ENCODE data around the gene AKTIP. TPM values are rescaled to one million over a fixed set of nuclear protein-coding genes. Genes with fewer than 3 reads are reported as not detected.

AKTIP gene
- total RNA-seq, 1 experiment from 2014 or later: 17.6 TPM

- no peaks in the 10 kb centered on the region for H3K36me3 ChIP-seq (replicated peaks; ENCODE audit: control insufficient read depth, insufficient read depth, low read length)
- no peak for DNase-seq
- no peaks in the 10 kb centered on the region for H3K27me3 ChIP-seq (ENCODE audit: control insufficient read depth, insufficient read depth, low read length)
- no peak overlapping the region for H3K4me3 ChIP-seq (ENCODE audit: insufficient read depth, low read depth, low read length)
These were observed 3.2 kb upstream of the AKTIP start for GRCh38 chr16:53506254-53506653.

GRCh38 chr16:53504665-53505064, 1.7 kb upstream of the AKTIP start:
- Histone ChIP-seq H3K36me3 (replicated peaks; ENCODE audit: control insufficient read depth, insufficient read depth, low read length) (no peaks in the 10 kb centered on the region), H3K4me3 (ENCODE audit: insufficient read depth, low read depth, low read length) (no peak overlapping the region), H3K27me3 (ENCODE audit: control insufficient read depth, insufficient read depth, low read length) (no peaks in the 10 kb centered on the region)
- no peak for DNase-seq

- DNase-seq: no peak
- Histone ChIP-seq H3K36me3 (replicated peaks; ENCODE audit: control insufficient read depth, insufficient read depth, low read length) (no peaks in the 10 kb centered on the region; the same call in 1 of the 2 replicates), H3K4me3 (ENCODE audit: insufficient read depth, low read depth, low read length) (peak overlapping the region; percentile 69), H3K27me3 (ENCODE audit: control insufficient read depth, insufficient read depth, low read length) (no peaks in the 10 kb centered on the region)
These were observed 1.1 kb upstream of the AKTIP start for GRCh38 chr16:53503991-53504663.

GRCh38 chr16:53503270-53503923, 388 bp upstream of the AKTIP start:
- peak overlapping the region; percentile 82 for H3K4me3 ChIP-seq (ENCODE audit: insufficient read depth, low read depth, low read length)
- peak; percentile 98 for DNase-seq
- no peaks in the 10 kb centered on the region; the same call in 1 of the 2 replicates for H3K36me3 ChIP-seq (replicated peaks; ENCODE audit: control insufficient read depth, insufficient read depth, low read length)
- no peaks in the 10 kb centered on the region for H3K27me3 ChIP-seq (ENCODE audit: control insufficient read depth, insufficient read depth, low read length)

GRCh38 chr16:53501216-53501859, 1.7 kb downstream of the AKTIP start:
- DNase-seq: no peak
- no peaks in the 10 kb centered on the region; the same call in 1 of the 2 replicates for H3K36me3 ChIP-seq (replicated peaks; ENCODE audit: control insufficient read depth, insufficient read depth, low read length)
- no peak overlapping the region for H3K4me3 ChIP-seq (ENCODE audit: insufficient read depth, low read depth, low read length)
- no peaks in the 10 kb centered on the region for H3K27me3 ChIP-seq (ENCODE audit: control insufficient read depth, insufficient read depth, low read length)

GRCh38 chr16:53498984-53499383, 4.0 kb downstream of the AKTIP start:
- peaks cover 8% of the 10 kb centered on the region for H3K36me3 ChIP-seq (replicated peaks; ENCODE audit: control insufficient read depth, insufficient read depth, low read length)
- H3K27me3 ChIP-seq (ENCODE audit: control insufficient read depth, insufficient read depth, low read length): no peaks in the 10 kb centered on the region
- no peak for DNase-seq
- no peak overlapping the region for H3K4me3 ChIP-seq (ENCODE audit: insufficient read depth, low read depth, low read length)

GRCh38 chr16:53495325-53495724, 7.7 kb downstream of the AKTIP start:
- no peaks in the 10 kb centered on the region for H3K27me3 ChIP-seq (ENCODE audit: control insufficient read depth, insufficient read depth, low read length)
- DNase-seq: peak; percentile 42
- H3K4me3 ChIP-seq (ENCODE audit: insufficient read depth, low read depth, low read length): no peak overlapping the region
- H3K36me3 ChIP-seq (replicated peaks; ENCODE audit: control insufficient read depth, insufficient read depth, low read length): peaks cover 14% of the 10 kb centered on the region

- no peaks in the 10 kb centered on the region for H3K27me3 ChIP-seq (ENCODE audit: control insufficient read depth, insufficient read depth, low read length)
- no peak overlapping the region for H3K4me3 ChIP-seq (ENCODE audit: insufficient read depth, low read depth, low read length)
- no peak for DNase-seq
- H3K36me3 ChIP-seq (replicated peaks; ENCODE audit: control insufficient read depth, insufficient read depth, low read length): peaks cover 15% of the 10 kb centered on the region
These were observed 8.4 kb downstream of the AKTIP start for GRCh38 chr16:53494636-53495035.

- no peak for DNase-seq
- Histone ChIP-seq H3K4me3 (ENCODE audit: insufficient read depth, low read depth, low read length) (no peak overlapping the region), H3K27me3 (ENCODE audit: control insufficient read depth, insufficient read depth, low read length) (no peaks in the 10 kb centered on the region), H3K36me3 (replicated peaks; ENCODE audit: control insufficient read depth, insufficient read depth, low read length) (peaks cover 17% of the 10 kb centered on the region)
These were observed 10.5 kb downstream of the AKTIP start for GRCh38 chr16:53492503-53492902.

- no peaks in the 10 kb centered on the region for H3K27me3 ChIP-seq (ENCODE audit: control insufficient read depth, insufficient read depth, low read length)
These were observed 13.3 kb downstream of the AKTIP start for GRCh38 chr16:53489755-53490154.

GRCh38 chr16:53486230-53486629, 16.8 kb downstream of the AKTIP start:
- DNase-seq: no peak
- Histone ChIP-seq H3K36me3 (replicated peaks; ENCODE audit: control insufficient read depth, insufficient read depth, low read length) (peaks cover 10% of the 10 kb centered on the region), H3K4me3 (ENCODE audit: insufficient read depth, low read depth, low read length) (no peak overlapping the region), H3K27me3 (ENCODE audit: control insufficient read depth, insufficient read depth, low read length) (no peaks in the 10 kb centered on the region)

More at GRCh38 chr16:53489755-53490154, 13.3 kb downstream of the AKTIP start:
- no peak for DNase-seq
- Histone ChIP-seq H3K36me3 (replicated peaks; ENCODE audit: control insufficient read depth, insufficient read depth, low read length) (peaks cover 12% of the 10 kb centered on the region), H3K4me3 (ENCODE audit: insufficient read depth, low read depth, low read length) (no peak overlapping the region)

- DNase-seq: no peak
- Histone ChIP-seq H3K36me3 (replicated peaks; ENCODE audit: control insufficient read depth, insufficient read depth, low read length) (peaks cover 13% of the 10 kb centered on the region), H3K27me3 (ENCODE audit: control insufficient read depth, insufficient read depth, low read length) (no peaks in the 10 kb centered on the region), H3K4me3 (ENCODE audit: insufficient read depth, low read depth, low read length) (no peak overlapping the region)
These were observed 18.5 kb downstream of the AKTIP start for GRCh38 chr16:53484542-53484941.

- no peaks in the 10 kb centered on the region for H3K27me3 ChIP-seq (ENCODE audit: control insufficient read depth, insufficient read depth, low read length)
- peaks cover 12% of the 10 kb centered on the region for H3K36me3 ChIP-seq (replicated peaks; ENCODE audit: control insufficient read depth, insufficient read depth, low read length)
- no peak overlapping the region for H3K4me3 ChIP-seq (ENCODE audit: insufficient read depth, low read depth, low read length)
- no peak for DNase-seq
These were observed 20.9 kb downstream of the AKTIP start for GRCh38 chr16:53482123-53482522.

- no peak overlapping the region for H3K4me3 ChIP-seq (ENCODE audit: insufficient read depth, low read depth, low read length)
- no peak for DNase-seq
- H3K36me3 ChIP-seq (replicated peaks; ENCODE audit: control insufficient read depth, insufficient read depth, low read length): peaks cover 12% of the 10 kb centered on the region
- no peaks in the 10 kb centered on the region for H3K27me3 ChIP-seq (ENCODE audit: control insufficient read depth, insufficient read depth, low read length)
These were observed 22.6 kb downstream of the AKTIP start for GRCh38 chr16:53480394-53480793.

- no peaks in the 10 kb centered on the region for H3K27me3 ChIP-seq (ENCODE audit: control insufficient read depth, insufficient read depth, low read length)
- DNase-seq: no peak
- peaks cover 12% of the 10 kb centered on the region for H3K36me3 ChIP-seq (replicated peaks; ENCODE audit: control insufficient read depth, insufficient read depth, low read length)
- no peak overlapping the region for H3K4me3 ChIP-seq (ENCODE audit: insufficient read depth, low read depth, low read length)
These were observed 24.0 kb downstream of the AKTIP start for GRCh38 chr16:53478965-53479364.
